Peyer's patch (tissue), 4 donors: ENCODE data around the gene UBQLN1. TPM values are rescaled to one million over a fixed set of nuclear protein-coding genes. Genes with fewer than 3 reads are reported as not detected.
"Not testable (repeated sequence)": the region's sequence is repeated elsewhere in the genome, so short reads cannot be mapped to it uniquely, and the experiment has no call there.

Source experiments
- DNase-seq, 3 donors: peaks; one replicate each; pipeline ENCODE4 v3.0.0-alpha.2; 2017 to 2019
- H3K27ac ChIP-seq, 4 donors: fragments of 200-600 bp; sonication (generic); one replicate each; pipeline ENCODE4 v1.5.1; 2016 to 2019
- H3K27me3 ChIP-seq, 2 donors: fragments of 200-600 bp; sonication (generic); one replicate each; pipeline ENCODE4 v1.5.1; 2019
- H3K36me3 ChIP-seq, 3 donors: fragments of 200-600 bp; sonication (generic); one replicate each; pipeline ENCODE4 v1.5.1; 2016 to 2019
- H3K4me1 ChIP-seq, 4 donors: fragments of 200-600 bp; sonication (generic); one replicate each; pipeline ENCODE4 v1.5.1; 2016 to 2019
- H3K4me3 ChIP-seq, 4 donors: fragments of 200-600 bp; sonication (generic); 1 replicate in 3 of 4; 2 replicates in 1 of 4; pipeline ENCODE4 v1.5.1; 2016 to 2019; ENCODE audit warnings: mild to moderate bottlenecking in 1 of 4
- H3K9me3 ChIP-seq, 4 donors: fragments of 200-600 bp; sonication (generic); one replicate each; pipeline ENCODE4 v1.5.1; 2016 to 2019; ENCODE audit warnings: mild to moderate bottlenecking in 1 of 4
- CTCF ChIP-seq, 6 experiments: fragments of 450-650 bp in 4 of 6; fragments of 200-600 bp in 2 of 6; sonication (generic) in 1 of 6; IDR thresholded peaks; one replicate each; pipeline ENCODE4 v1.5.1; 2017 to 2019; ENCODE audit warnings: antibody characterized with exemption in 6 of 6, mild to moderate bottlenecking in 3 of 6, moderate library complexity in 1 of 6
- POLR2A ChIP-seq, 2 donors: fragments of 450-650 bp; IDR thresholded peaks; one replicate each; pipeline ENCODE4 v1.5.1; 2017; ENCODE audit warnings: antibody characterized with exemption in 2 of 2, mild to moderate bottlenecking in 2 of 2, moderate library complexity in 2 of 2
- total RNA-seq, 4 donors: library from RNA; depleted of rRNA; stranded (reverse); fragments of >200 nt; gene quantifications; one replicate each; pipeline ENCODE4 v1.1.0, GENCODE V29; 2016

UBQLN1 gene
- total RNA-seq, 4 donors from 2014 or later, result 65.3 to 117 (median 94.9) TPM

DNA sequence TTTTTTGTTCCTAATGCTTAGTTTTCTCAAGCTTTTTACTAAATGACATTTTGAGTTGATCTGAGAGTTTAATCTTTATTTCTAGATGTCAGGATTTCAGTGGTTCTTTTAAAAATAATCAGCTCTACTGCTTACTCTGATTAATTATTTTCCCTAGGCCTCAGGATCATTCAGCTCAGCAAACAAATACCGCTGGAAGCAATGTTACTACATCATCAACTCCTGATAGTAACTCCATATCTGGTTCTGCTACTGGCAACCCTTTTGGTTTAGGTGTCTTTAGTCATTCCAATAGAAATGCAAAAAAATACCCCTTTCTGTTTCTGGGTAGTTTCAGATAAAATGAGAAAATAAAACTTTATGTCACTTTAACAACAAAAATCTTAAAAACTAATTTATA lies 90.5 kb downstream of the UBQLN1 start:
- H3K27me3 ChIP-seq, result no peaks in the 10 kb centered on the region
- no peak for DNase-seq
- no peaks in the 10 kb centered on the region for H3K36me3 ChIP-seq

GRCh38 chr9:83613298-83613697 lies 94.5 kb downstream of the UBQLN1 start:
- DNase-seq, H3K4me1 ChIP-seq, H3K27me3 ChIP-seq, H3K9me3 ChIP-seq, H3K4me3 ChIP-seq, H3K27ac ChIP-seq, H3K36me3 ChIP-seq: not testable (repeated sequence)

More for the DNA sequence above, 90.5 kb downstream of the UBQLN1 start:
- Histone ChIP-seq H3K4me3 (no peak overlapping the region), H3K4me1 (no peaks in the 10 kb centered on the region), H3K27ac (no peak overlapping the region), H3K9me3 (no peaks in the 10 kb centered on the region)
- TF ChIP-seq POLR2A (IDR thresholded peaks at IDR 0.05) (no peak), CTCF (IDR thresholded peaks at IDR 0.05) (no peak)

Other genes starting within 250 kb of the UBQLN1 start
- 10 to 100 TPM in 3 of 4 donors, 1 to 10 TPM in 1; 9.9 to 42.4 (median 40.2) TPM for gene FRMD3, start 169.6 kb downstream of the UBQLN1 start, total RNA-seq
- 10 to 100 TPM in 2 of 4 donors, 1 to 10 TPM in 1, not detected in 1; 9.9 to 14.1 (median 12.1) TPM for gene IDNK, start 84.8 kb downstream of the UBQLN1 start, total RNA-seq
- gene GKAP1, start 109.8 kb upstream of the UBQLN1 start, total RNA-seq, result 10 to 100 TPM in 2 of 4 donors, 1 to 10 TPM in 2; 7.5 to 22.3 (median 10.7) TPM
- 10 to 100 TPM in 1 of 4 donors, 1 to 10 TPM in 3; 1.8 to 29.7 (median 9.2) TPM for gene KIF27, start 213.5 kb upstream of the UBQLN1 start, total RNA-seq